Frontal cortex (tissue), 4 donors: ENCODE results near the gene PAH. TPM values are rescaled to one million over a fixed set of nuclear protein-coding genes. Genes with fewer than 3 reads are reported as not detected.

Source experiments
- DNase-seq, 2 donors: peaks; one replicate each; pipeline ENCODE4 v3.0.0; 2012; ENCODE audit warnings: low spot score in 2 of 2
- FAIRE-seq: peaks from 2 replicates; lab custom pipeline; 2012; peaks lifted over from hg19 to GRCh38; lab: Jason Lieb, UNC
- total RNA-seq: library from RNA; depleted of rRNA; stranded (reverse); fragments of >200 nt; gene quantifications from one replicate; pipeline ENCODE4 v1.2.3, GENCODE V29; 2014
- donor health status: control.
- donor health status: control.
- donor health status: control.

Gene PAH
- total RNA-seq: 0.82 TPM

DNA sequence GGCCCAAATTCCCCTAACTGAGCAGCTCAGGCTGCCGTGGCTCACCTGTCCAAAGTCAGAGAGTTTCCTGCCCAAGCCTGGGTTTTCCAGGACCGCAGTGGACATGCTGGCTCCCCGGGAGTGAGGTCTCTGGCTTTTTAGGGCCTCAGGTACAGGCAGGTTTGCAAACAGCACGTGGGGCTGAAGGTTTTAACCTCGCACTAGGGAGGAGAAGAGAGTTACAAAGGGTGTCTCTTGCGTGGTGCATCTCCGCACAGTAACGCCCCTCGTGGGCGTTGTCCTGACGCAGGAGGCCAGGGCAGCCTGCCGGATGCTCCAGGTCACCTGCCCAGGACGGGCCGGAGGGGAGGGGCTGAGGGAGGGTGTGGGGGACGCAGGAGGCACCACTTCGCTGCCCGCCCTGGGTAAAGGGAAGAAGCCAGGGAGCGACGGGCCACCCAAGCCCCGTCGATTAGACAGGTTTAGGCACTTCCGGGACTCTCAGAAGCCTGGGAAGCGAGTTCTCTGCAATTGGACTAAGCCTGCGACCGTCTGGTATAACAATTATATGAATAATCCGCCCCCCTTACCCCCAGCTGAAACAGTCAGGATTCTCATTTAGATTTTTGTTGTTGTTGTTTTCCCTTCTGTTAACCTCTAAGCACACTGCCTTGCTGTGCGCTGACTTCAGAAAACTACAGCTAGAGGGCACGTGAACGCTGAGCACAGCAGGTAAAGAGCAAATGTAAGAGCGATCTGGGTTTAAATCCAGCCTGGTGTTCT lies at the start of gene PAH:
TSS of gene PAH (minus strand) at position 219 of the 762 bp plus-strand sequence. CDS start at position 105, 114 bp downstream.
- DNase-seq (no peak), FAIRE-seq (no peak)

DNA sequence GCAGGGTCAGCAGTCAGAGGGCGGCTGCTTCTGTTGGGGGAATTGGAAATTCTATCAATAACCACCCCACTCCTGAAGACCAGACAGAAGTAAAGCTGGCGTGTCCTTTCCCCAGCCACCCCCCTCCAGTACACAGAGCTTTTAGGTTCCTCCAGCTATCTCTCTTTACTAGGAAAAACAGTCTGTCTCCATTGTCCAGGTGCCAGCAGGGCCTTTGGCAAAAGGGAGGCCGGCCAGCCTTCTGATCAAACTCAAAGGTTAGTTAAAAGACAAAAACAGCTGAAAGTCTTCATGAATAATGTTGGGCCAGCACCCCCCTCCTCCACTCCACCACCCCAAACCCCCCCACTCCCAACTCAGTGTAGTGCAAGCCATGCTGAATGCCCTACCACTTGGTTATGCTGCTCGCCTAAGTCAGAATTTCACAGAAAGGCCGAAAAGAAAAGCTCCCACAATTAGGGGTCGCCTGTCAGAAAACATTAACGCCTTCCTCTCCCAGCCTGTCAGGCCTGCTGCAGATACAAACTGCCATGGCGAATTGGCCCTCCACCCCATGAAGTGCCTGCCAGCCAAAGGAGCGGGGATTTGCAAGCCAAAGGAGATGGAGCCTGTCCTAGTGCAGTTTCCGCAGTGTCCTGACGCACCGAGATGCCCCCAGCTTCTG lies 49.3 kb upstream of the PAH start:
- no peak for DNase-seq
- no peak for FAIRE-seq

DNA sequence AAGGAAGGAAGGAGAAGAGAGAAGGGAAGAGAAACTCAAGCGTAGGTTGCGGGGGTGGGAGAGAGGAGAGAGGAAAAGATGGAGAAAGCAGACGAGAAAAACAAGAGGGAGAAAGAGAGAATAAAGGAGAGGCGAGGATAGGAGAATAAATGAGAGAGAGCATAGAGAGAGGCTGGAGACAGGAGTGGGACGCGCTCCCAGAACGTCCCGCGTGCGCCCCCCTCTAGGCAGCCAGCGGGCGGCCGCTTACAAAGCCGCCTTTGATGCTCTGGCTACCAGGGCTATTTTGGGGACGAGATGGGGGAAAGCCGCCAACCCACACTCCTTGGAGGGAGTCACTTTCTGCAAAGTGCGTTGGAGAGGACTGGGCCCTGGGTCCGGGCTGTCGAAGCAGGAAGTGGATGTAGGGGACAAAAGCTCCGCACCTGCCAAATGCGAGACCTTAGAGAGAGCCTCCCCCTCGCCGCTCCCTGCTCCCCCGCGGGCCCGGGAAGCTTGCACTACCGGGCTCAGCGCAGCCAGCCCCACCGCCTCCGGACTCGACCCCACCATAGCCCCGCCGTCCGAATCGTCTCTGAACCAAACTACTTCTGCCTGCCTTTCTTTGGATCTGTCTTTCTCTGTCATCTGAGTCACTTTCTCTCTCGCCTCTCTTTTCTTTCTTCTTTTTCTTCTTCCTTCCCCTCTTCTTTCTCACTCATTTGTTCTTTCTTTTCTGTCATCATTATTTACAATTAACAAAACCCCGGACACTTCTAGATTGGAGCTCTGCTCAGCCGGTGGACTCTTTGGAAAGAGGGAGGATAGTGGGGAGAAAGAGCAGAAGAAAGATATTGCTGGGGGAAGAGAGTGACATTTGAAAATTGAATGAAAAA lies 48.5 kb upstream of the PAH start:
- FAIRE-seq (no peak), DNase-seq (peak; percentile 28 to 48)

DNA sequence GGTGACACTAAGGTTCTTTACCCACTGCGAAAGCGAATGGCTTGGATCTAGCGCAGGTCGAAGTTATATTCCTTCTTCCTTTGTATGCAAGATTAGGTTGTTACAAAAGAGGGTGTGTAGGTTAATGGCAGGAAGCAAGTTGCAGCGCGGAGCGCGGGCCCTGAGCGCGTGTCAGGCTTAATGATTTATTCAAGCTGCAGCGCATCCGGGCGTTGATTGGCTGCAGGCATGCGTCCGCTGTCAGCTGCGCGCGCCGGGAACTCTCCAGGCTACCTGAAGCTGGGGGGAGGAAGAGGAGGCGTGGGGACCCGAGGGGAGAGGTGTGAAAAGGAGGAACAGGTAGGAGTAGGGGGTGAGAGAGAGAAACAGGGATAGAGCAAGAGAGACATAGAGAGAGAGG lies 47.8 kb upstream of the PAH start:
- FAIRE-seq (no peak), DNase-seq (no peak)

DNA sequence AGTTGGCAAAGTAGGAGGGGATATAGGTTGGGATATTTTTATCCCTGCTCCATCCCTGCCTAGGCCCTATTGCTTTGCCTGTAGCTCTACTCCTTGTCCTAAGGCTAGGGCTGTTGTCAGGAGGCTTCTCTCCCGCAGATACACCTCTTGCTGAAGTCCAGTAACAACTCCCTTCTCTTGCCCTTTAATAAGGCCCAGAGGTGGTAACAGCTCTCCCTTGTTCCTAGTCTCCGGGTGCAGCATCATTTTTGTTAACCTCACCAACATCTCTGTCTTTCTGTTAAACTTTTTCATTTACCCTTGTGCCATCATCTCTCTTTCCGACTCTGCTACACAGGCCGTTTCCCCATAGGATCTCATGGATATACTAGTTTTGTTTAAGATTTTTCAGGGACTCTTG lies 46.8 kb upstream of the PAH start:
- no peak for DNase-seq
- FAIRE-seq: no peak

DNA sequence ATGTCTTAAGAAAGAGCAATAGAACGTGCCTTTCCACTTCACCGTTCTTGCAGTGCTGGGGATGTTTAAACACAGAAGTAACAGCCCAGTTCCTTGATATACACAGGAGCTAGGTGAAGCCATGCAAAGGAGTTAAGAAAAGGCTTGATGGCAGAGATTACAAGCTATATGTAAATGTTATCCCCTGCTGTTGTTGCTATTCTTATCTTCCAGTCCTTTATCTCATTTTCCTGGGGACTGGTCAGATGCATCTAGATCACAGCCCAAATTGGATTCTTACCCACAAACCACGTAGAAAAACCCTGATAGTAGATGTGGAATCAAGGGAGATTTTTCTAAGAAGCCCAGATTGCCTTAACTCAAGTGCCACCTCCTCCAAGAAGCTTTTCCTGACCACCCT lies 45.9 kb upstream of the PAH start:
- DNase-seq (no peak), FAIRE-seq (no peak)

DNA sequence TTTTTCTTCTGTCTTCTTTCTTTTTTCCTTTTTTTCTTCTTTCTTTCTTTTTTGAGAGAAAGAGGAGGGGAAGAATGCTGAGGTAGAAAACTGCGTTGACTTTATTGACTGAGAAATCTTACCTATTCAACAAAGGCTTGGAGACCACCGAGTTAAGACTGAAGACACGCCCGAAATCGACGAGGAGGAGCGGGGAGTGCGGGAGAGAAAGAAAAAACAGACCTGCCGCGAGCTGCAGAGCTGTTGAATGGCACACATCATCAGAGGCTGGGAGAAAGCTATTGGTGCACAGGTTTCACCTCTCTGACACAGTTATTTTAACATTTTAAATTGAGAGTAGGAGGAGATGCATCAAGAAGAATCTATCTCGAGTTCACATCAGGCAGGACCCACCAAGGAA lies 45.5 kb upstream of the PAH start:
- DNase-seq (no peak), FAIRE-seq (no peak)

DNA sequence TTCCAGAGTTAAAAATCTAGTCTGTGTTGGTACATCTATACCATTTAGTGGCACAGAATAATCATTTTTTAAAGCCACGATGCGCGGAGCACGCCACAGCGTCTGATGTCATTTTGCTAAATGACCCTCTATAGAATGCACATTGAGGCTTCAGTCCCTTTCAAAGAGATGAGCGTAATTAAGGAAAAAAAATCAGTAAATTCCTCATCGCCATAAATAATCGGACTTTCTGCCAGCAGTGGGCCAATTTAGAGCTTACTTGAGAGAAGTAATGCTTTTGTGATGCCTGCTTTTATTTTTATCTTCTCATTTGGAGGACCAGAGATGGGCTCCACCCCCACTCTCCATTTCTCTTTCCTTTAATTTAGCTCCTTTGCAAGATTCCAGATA lies 44.4 kb upstream of the PAH start:
- FAIRE-seq (no peak), DNase-seq (no peak)

DNA sequence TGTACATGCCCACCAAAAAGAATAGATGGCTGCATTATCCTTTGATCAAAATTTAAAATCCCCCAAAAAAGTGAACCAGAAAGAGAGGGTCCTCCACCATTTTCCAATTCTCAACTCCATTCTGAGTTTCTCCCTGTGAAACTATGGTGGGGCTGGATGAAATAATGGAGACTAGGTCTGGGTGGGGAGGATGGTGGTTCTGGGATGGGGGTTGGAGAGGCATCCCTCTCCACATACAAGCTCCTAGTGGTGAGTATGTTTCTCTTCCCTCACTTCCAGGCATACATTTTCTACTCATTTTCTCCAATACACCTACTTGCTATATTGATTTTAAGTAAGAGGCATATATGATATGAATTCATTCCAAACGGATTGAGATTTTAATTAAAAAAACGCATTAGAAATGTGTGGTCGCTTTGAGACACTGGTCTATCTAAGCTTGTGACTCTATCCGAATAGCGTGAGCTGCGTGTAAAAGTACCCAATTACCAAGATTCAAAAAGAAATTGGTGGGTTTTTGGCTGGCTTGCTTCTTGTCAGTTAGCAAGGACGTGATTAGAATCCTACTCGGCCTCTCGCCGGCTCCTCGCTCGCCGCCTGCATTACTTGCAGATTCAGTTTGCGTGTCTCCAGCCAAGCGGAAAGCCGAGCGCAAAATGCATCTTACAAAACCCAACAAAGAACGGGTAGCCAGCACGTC lies 43.9 kb upstream of the PAH start:
- FAIRE-seq: no peak
- DNase-seq: peak in 1 of 2 donors; percentile 31

DNA sequence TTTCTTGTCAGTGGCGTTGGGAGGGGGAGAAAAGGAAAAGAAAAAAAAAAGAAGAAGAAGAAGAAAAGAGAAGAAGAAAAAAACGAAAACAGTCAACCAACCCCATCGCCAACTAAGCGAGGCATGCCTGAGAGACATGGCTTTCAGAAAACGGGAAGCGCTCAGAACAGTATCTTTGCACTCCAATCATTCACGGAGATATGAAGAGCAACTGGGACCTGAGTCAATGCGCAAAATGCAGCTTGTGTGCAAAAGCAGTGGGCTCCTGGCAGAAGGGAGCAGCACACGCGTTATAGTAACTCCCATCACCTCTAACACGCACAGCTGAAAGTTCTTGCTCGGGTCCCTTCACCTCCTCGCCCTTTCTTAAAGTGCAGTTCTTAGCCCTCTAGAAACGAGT lies 42.3 kb upstream of the PAH start:
- DNase-seq (peak in 1 of 2 donors; percentile 17), FAIRE-seq (no peak)

DNA sequence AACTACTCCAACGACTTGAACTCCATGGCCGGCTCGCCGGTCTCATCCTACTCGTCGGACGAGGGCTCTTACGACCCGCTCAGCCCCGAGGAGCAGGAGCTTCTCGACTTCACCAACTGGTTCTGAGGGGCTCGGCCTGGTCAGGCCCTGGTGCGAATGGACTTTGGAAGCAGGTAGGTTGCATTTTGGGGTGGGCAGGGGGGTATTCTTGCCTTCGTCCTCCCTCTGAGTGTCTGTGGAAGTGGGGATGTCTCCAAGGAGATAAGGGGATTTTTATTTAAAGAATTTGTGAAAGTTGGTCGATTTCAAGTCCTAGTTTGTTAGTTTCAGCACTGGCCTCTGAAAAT lies 41.8 kb upstream of the PAH start:
- FAIRE-seq (no peak), DNase-seq (no peak)

DNA sequence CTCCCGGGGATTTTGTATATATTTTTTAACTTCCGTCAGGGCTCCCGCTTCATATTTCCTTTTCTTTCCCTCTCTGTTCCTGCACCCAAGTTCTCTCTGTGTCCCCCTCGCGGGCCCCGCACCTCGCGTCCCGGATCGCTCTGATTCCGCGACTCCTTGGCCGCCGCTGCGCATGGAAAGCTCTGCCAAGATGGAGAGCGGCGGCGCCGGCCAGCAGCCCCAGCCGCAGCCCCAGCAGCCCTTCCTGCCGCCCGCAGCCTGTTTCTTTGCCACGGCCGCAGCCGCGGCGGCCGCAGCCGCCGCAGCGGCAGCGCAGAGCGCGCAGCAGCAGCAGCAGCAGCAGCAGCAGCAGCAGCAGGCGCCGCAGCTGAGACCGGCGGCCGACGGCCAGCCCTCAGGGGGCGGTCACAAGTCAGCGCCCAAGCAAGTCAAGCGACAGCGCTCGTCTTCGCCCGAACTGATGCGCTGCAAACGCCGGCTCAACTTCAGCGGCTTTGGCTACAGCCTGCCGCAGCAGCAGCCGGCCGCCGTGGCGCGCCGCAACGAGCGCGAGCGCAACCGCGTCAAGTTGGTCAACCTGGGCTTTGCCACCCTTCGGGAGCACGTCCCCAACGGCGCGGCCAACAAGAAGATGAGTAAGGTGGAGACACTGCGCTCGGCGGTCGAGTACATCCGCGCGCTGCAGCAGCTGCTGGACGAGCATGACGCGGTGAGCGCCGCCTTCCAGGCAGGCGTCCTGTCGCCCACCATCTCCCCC lies 41.2 kb upstream of the PAH start:
- no peak for FAIRE-seq

DNA sequence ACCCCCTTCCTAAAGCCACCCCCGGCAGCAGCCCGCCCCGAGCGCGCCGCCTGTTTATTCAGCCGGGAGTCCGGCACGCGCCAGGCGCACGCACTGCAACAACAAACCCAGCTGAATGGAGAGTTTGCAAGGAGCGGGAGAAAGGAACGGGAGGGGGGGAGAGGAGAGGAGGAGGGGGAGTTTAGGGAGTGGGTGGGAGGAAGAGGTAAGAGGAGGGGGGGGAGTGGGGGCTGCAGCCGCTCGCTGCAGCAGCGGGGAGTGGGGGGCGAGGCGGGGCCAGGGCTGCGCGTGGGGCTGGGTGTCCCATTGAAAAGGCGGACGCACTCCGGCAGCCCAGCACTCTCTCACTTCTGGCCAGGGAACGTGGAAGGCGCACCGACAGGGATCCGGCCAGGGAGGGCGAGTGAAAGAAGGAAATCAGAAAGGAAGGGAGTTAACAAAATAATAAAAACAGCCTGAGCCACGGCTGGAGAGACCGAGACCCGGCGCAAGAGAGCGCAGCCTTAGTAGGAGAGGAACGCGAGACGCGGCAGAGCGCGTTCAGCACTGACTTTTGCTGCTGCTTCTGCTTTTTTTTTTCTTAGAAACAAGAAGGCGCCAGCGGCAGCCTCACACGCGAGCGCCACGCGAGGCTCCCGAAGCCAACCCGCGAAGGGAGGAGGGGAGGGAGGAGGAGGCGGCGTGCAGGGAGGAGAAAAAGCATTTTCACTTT lies 40.5 kb upstream of the PAH start, which contains the start of gene ASCL1:
TSS of gene ASCL1 (plus strand) at position 336 of the 712 bp plus-strand sequence. CDS start 571 bp downstream, outside the sequence.
- peak in 1 of 2 donors; percentile 53 for DNase-seq
- FAIRE-seq: no peak

More for the DNA sequence above, 41.2 kb upstream of the PAH start:
- DNase-seq: peak in 1 of 2 donors; percentile 48

DNA sequence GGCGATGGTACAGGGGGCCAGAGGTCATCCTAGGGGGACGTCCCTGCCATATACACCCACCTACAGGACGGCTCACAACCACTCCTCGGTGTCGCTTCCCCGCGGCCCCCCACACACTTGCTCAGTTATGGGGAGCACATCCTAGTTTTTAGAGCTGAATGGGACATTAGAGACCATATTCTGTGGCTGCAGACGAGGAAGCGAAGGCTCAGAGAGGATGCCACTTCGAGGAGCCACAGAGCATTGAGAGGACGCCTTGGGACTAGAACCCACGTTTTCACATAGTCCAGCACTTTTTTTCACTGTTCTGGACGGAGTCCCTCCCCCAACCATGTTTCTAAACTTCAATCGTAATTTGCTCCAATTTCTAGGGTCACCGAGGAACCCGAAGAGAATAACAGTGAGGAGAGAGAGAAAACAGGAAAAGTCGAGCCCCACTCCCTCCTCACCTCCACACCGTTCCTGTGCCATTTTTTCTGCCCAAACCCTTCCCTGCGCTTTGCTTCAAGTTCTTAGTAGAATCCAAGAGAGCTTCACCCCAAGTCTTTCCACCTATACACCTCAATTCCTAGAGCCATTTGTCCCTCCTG lies 39.8 kb upstream of the PAH start:
- DNase-seq (peak in 1 of 2 donors; percentile 24), FAIRE-seq (no peak)

DNA sequence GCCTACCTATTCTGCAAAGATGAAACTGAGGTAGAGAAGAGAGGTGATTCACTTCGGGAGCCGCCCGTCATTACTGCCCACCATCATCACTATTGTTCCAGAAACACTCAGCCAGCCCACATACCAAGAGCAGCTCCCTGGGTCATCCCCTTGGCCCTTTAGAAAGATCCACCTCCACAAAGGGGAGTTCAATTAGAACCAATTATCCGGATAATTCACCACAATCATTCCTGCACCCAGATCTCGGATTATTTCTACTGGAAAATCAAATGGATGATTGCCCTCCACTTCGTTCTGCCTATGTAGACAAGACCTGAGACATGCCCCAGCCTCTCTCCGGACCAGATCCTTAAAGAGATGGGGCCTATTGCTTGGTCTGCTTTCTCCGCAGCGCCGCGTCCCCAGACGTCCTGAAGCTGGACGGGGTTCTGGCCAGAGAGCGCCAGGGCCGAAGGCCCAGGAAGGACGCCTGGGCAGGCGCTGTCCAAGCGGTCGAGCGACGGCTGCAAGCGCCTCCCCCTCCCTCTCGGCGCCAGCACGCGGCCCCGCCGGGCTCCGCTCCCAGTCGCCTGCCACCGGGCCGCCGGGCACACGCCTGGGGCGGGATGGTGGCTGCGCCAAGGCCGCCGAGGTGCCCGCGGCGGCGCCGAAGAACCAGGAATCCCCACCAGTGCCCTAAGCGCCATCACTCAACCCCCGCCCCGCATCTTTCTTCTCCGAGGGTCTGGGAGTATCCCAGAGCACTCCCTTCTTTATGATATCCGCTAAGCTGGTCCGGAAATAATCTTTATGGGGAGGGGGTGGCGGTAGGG lies 39.1 kb upstream of the PAH start:
- DNase-seq (peak; percentile 50 to 58), FAIRE-seq (no peak)

DNA sequence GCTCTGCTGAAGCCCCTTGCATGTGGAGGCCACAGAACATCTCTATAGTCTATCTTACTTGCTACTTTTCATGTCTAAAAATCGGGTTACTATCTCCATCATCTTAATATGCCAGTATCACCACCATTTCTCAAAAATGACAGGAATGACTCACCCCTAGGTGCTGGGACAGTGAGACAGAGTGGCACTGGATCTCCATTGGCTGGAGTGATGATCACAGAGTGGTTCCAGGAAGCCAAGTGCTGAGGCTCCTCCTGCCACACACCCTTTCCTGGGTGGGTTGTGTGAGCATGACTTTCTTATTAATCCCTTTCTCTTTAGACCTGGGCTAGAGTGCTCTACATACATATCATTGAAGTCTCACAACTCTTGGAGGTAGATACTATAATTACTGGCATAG lies 37.1 kb upstream of the PAH start:
- FAIRE-seq (no peak), DNase-seq (no peak)

DNA sequence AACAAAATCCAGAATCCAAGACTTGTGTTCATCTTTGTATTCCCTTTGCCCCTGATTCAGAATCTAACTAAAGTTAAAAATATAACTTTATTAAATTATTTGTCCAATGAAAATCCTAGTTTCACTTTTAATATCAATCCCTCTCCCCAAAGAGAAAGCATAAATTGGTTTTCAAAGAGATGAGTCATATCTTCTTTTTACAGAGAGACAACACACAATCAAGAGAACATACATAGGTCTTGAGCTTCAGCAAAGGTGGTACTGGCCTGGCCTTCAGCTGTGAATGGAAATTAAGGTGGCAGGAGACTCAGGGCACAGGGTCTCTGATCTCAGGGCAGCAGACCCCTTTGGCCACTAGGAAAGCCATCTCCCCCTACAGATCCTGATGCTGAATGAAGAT lies 36.2 kb upstream of the PAH start:
- no peak for DNase-seq
- no peak for FAIRE-seq
